Mesodermal cell (in vitro differentiated cells): ENCODE data around the gene MICU1.

ENCODE experiments used
- H3K27ac ChIP-seq: 2 replicates; pipeline ENCODE4 v1.7.0; 2013; ENCODE audit warnings: mild to moderate bottlenecking, low read depth, low read length, moderate library complexity; ENCODE audit not compliant: severe bottlenecking
- H3K36me3 ChIP-seq: 2 replicates; pipeline ENCODE4 v1.7.1; 2013; ENCODE audit warnings: mild to moderate bottlenecking, low read length, moderate library complexity; ENCODE audit not compliant: control insufficient read depth, insufficient read depth
- H3K4me1 ChIP-seq: one replicate; pipeline ENCODE4 v1.7.1; 2013; ENCODE audit warnings: mild to moderate bottlenecking, low read length; ENCODE audit not compliant: insufficient read depth, control insufficient read depth, poor library complexity, severe bottlenecking
- H3K4me3 ChIP-seq: 2 replicates; pipeline ENCODE4 v1.7.0; 2013; ENCODE audit warnings: low read length, control low read depth, mild to moderate bottlenecking; ENCODE audit not compliant: insufficient read depth, poor library complexity, severe bottlenecking; ENCODE audit errors: extremely low read depth
- H3K9me3 ChIP-seq: 2 replicates; pipeline ENCODE4 v1.7.1; 2013; ENCODE audit warnings: mild to moderate bottlenecking, low read length, moderate library complexity; ENCODE audit not compliant: control insufficient read depth
- WGBS, 2 experiments: methylation state at CpG; one replicate each; pipeline ENCODE4 v1.1.5; 2013; ENCODE audit warnings: missing lambda C conversion rate in 2 of 2; ENCODE audit not compliant: insufficient coverage in 2 of 2; 5-methylcytosine and 5-hydroxymethylcytosine counted together

The MICU1 gene

DNA sequence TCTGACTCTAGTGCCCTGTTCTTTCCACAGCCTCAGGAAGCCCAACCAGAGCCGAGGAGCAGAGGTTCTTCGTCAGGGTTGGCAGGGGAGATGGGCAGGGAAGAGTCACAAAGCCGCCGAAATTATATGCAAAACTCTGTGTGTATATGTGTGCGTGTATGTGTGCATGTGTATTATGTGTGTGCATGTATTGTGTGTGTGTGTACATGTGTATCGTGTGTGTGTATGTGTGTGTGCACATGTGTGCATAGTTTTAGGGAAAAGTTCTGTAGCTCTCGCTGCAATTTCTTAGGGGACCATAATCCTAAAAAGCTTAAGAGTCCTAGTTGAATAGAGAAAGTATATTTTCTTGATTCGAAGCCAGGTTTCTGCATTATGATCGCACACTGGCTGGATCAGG, 288.2 kb downstream of the MICU1 start:
- peaks cover 19% of the 10 kb centered on the region for H3K4me1 ChIP-seq
- H3K4me3 ChIP-seq: no peak overlapping the region
- WGBS, 2 experiments: 91 to 93% methylated on average over 9 of the region's 9 CpGs
- H3K9me3 ChIP-seq: no peaks in the 10 kb centered on the region
- H3K27ac ChIP-seq: no peak overlapping the region
- H3K36me3 ChIP-seq: peaks cover 74% of the 10 kb centered on the region

DNA sequence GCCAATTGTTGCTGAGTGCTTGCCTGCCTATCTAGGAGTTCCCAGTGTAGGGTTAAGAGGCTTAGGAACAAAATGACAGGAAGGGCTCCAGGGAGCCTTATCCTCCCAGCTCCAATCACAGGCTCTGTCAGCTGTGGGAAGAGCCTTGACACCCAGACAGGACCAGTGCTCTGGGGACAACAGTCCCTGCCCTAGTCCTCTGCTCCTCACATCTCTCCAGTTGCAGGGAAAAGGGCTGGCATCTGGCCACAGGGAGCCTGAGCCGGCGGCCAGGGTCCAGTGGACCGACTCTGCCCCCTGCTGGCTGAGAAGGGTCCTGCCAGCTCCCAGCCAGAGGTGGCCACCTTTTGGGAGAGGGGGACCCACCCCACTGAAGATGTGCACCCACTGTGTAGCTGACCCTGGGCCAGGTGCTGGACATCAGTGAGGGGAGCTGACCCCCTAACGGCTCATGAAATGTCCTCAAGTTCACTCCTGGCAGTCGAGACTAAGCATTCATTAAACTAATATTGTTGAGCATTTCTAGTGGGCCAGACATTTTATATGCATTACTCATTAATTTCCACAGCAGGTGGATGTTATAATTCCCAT, 288.7 kb downstream of the MICU1 start:
- Histone ChIP-seq H3K4me1 (peaks cover 22% of the 10 kb centered on the region), H3K4me3 (no peak overlapping the region), H3K36me3 (peaks cover 70% of the 10 kb centered on the region), H3K27ac (no peak overlapping the region), H3K9me3 (no peaks in the 10 kb centered on the region)
- WGBS, 2 experiments: 25 to 83% methylated on average over 1 to 4 of the region's 5 CpGs

DNA sequence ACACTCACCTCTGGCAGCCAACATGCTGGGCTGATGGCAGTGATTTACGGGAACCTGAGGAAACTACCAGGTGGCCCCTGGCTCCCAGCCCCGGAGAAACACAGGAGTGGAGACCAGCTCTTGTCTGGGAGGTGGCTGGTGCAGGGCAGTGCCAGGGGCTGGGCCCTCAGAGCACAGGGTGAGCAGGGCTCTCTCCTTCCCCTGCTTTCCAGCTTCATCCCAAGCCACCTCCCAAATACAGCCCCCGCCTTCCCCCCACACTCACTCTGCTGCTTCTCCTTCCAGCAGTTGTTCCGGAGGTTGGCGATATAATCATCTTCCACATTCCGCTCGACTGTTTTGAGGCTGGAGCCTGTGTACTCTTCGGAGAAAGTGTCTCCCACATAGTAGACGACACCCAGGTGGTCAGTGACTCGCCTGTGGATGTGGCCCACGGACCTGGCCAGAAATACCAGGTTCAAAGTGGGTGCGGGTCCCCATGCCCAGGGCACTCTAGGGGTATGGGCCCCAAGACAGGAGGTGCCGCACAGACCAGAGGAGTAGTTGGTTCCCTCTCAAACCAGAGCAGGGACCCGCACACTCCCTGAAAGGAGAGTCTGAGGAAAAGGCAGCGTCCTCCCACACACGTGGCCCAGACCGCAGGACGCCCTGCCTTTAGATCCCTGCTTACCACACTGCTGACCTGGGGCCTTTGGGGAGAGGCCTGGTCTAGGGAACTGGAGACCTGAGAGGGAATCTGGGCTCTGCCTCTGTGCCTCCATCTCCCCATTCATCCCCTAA, 289.4 kb downstream of the MICU1 start:
- no peak overlapping the region for H3K4me3 ChIP-seq
- no peak overlapping the region for H3K27ac ChIP-seq
- H3K9me3 ChIP-seq: no peaks in the 10 kb centered on the region
- H3K36me3 ChIP-seq: peaks cover 66% of the 10 kb centered on the region
- WGBS, 2 experiments: 94 to 96% methylated on average over 13 to 18 of the region's 18 CpGs
- peaks cover 24% of the 10 kb centered on the region for H3K4me1 ChIP-seq

DNA sequence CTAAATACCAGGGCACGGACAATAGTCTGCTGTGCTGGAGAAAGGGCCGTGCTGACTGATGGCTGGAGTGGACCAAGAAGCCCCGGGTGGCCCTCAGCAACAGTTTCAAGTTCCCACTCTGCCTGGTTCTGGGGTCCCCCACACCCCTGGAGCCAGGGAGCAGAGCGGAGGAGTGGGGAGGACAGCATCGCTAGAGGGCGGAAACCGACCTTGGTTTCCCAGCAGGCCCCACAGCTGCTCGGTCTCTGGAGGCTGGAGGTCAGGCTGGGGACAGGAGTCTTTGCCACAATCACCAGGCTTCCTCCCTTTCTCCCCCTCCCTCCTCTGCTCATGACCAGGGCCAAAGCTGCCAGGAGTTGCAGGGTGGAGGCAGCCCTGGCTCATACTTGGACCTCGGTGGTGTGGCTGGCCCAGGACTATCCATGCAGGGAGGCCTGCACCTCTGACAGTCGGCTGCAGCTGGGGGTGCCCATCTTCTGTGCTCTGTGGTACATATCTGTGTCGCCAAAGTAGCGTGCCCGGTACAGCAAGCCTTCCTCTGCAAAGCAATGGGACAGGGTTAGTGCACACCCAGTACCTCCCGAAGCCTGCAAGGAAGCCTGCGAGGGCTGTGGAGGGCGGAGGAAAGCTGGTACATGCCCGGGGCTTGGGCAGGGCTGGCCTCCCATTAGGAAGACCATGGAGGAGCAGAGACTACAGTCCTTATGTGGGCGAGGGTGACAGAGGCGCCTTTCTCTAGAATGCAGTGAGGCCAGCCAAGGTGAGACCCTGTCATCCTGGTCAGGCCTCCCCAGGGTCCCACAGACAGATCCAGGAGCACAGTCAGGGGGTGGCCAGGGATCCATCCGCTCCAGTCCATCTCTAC, 290.3 kb downstream of the MICU1 start:
- Histone ChIP-seq H3K27ac (no peak overlapping the region), H3K9me3 (no peaks in the 10 kb centered on the region), H3K36me3 (peaks cover 58% of the 10 kb centered on the region), H3K4me3 (no peak overlapping the region), H3K4me1 (peaks cover 29% of the 10 kb centered on the region)
- WGBS, 2 experiments: 95% methylated on average over 16 to 19 of the region's 20 CpGs

DNA sequence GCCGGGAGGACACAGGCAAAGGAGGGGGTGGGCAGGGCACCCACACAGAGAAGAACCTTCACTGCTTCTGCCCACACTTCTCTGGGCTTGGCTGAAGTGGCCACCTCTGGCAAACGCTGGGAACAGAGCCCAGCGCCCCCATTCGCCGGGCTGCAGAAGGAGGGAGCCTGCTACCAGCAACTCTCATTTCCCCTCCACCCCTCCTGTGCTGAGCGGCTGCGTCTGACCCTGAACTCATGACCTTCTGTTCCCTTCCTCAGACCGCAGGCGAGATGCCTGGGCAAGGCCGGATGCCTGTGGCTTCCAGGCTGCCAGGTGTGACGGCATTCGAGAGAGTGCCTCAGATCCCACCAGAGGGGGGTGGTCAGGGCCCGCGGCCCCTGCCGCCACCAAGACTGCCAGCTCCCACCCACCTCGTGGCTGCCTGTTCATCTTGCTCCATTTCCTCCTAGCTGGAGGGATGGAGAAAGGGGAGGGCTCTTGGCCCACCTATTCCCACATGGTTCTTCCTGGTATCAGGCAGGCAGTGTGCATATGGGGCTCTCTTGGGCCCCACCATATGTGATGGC, 291.0 kb downstream of the MICU1 start:
- peak overlapping the region; percentile 84 for H3K27ac ChIP-seq
- no peaks in the 10 kb centered on the region for H3K9me3 ChIP-seq
- 80% methylated on average over 11 to 15 of the region's 16 CpGs for WGBS, 2 experiments
- peaks cover 29% of the 10 kb centered on the region for H3K4me1 ChIP-seq
- no peak overlapping the region for H3K4me3 ChIP-seq
- peaks cover 51% of the 10 kb centered on the region for H3K36me3 ChIP-seq

DNA sequence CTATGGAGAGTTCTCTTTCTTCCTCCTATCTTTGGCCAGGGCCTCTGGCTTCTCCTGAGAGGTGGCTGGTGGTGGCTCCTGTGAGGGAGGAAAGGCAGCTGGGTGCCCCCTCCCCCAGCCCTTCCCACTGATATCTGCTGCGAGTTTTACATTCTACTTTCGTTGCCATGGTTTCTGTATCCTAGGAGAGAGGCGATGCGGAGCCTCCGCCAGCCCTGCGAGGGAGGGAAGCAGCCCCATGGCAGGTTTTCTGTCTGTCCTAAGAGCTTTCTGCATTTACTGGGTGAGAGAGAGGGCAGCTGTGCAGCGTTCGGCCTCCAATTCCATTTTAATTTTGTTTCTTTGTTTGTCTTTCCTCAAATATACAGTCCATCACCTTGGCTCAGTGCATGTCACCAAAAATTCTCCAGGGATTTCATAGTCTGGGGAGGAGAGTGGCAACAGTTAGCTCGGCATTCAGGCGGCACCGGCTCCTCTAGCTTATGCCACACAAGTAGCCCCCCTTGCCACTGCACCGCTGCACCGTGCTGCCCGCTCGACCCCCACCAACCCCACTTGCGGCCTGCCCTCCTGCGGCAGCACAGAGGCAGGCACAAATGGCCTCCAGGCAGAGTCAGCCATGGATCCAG, 291.6 kb downstream of the MICU1 start:
- no peaks in the 10 kb centered on the region for H3K9me3 ChIP-seq
- H3K36me3 ChIP-seq: peaks cover 48% of the 10 kb centered on the region
- WGBS, 2 experiments: 38 to 64% methylated on average over 7 to 13 of the region's 17 CpGs
- H3K27ac ChIP-seq: peak overlapping the region; percentile 84
- H3K4me1 ChIP-seq: peaks cover 33% of the 10 kb centered on the region
- no peak overlapping the region for H3K4me3 ChIP-seq

DNA sequence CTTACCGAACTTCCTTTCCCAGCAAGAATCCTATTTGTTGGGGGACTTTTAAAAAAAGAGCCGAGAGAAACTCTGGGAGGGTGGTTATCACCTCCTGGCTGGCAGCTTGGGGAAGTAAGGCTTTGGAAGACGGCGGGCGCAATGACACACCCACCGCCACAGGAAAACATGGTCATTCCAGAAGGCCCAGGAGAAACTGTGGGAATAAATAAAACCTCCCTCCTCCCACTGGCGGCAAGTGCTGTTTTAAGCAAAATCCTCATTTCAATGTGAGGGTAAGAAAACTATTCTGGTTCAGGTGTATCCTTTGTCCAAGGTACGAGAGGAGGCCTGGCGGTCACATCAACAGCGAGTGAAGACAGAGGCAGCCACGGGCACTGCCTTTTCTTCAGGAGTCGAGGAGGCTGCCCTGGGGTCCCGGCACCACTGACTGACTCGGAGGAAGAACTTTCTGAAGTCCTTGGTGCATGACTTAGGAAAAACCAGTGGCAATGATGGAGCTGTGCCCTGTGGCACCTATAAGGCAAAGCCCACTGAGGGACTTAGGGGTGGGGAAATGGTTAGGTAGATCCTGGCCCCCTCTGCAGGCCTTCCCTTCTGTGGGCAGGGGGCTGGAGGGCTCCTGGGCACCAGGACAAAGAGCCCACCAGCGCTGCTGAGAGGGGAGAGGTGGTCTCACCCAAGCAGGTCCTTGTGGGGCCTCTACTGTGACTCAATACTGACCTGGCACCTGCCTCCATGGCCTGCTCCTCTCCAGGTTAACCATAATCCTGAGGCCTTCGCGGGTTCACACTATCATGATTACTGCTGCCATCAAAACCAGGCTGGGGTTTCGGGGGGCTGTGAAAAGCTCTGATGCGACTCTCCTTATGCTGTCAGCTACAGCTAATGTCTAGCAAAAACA, 292.5 kb downstream of the MICU1 start:
- Histone ChIP-seq H3K4me1 (peaks cover 41% of the 10 kb centered on the region), H3K36me3 (peaks cover 39% of the 10 kb centered on the region), H3K9me3 (no peaks in the 10 kb centered on the region), H3K27ac (peak overlapping the region; percentile 36), H3K4me3 (no peak overlapping the region)
- WGBS, 2 experiments: 94 to 95% methylated on average over 11 to 14 of the region's 19 CpGs

DNA sequence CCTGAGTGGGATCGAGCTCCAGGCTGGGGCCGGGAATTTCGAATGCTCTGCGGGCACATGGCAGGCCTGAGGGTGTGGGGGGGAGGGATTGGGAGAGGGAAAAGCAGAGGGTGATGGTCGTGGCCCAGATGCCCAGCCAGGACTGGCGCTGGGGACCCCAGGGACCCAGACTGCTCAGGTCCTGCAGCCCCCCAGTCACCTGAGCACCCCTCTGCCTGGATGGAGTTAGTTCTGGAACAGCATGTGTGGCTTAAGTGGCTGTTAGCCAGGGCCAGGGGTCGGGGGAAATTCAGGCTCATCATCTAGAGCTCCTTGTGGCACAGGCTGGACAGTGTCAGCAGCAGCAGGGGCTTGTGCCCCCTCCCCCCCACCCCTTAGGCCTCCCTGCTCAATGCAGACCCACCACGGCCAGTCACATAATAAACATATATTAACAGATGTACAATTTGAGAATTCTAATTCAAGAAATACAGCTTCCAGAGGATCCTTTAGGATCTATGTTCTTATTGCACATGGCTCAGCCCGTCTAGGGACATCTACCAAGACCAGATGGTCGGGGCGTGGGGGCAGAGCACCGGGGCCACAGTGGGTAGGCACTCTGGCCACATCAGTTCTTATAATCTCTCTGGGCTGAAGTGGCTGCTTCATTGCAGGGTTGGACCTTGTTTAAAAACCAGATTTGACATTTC, 293.3 kb downstream of the MICU1 start:
- Histone ChIP-seq H3K36me3 (peaks cover 32% of the 10 kb centered on the region), H3K4me3 (no peak overlapping the region), H3K4me1 (peaks cover 42% of the 10 kb centered on the region), H3K27ac (peak overlapping the region; percentile 49), H3K9me3 (no peaks in the 10 kb centered on the region)
- 77 to 85% methylated on average over 8 of the region's 12 CpGs for WGBS, 2 experiments

DNA sequence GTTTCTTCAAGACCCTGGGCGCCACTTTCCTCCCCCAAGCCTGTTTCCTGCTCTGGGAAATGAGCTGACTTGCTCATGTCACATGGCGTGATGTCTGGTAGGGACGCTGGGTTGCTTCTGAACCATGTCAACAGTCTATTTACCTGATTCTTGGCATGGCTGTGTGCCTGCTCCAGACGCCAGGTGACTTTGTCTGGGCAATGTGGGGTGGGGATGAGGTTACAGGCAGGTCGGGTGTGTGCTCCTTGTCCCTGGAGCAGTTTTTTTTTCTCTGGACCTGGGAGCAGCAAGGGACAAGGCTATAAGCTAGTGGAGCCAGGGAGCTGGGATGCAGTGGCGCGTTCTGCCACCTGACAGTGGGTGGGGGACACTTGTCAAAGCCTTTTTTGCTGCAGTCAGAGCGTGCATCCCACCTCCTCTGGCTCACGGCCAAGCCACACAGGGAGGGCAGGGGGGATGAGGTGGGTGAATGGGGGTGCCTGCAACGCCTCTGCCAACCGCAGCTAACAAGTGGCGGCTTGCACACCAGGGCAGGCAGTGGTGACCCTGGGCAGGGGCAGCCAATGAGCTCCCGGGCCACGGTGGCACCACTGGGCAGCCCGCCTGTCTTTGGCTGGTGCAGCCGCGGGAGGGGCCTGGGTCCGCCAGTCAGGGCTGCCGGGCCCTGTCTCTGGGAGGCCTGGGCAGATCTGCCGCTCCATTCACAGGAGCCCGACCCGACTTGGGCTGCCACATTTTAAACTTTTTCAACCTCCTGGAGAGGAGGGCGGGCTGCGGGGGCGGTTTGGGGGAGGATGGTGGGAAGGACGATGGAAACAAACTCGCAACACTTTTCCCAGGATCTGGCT, 294.1 kb downstream of the MICU1 start:
- Histone ChIP-seq H3K27ac (peak overlapping the region; percentile 53), H3K4me1 (peaks cover 39% of the 10 kb centered on the region), H3K4me3 (no peak overlapping the region), H3K36me3 (peaks cover 24% of the 10 kb centered on the region), H3K9me3 (no peaks in the 10 kb centered on the region)
- WGBS, 2 experiments: 59 to 69% methylated on average over 20 to 21 of the region's 27 CpGs
